MM.1S (cell line): Measurements from ENCODE around the gene FAM47E.

Source experiments
- DNase-seq: peaks from one replicate; pipeline ENCODE4 v3.0.0-alpha.2; 2015
- H2AFZ ChIP-seq: fragments of 300-600 bp; sonication (generic); 2 replicates; pipeline ENCODE4 v1.6.0; 2016; ENCODE audit warnings: antibody characterized with exemption, low read length
- H3F3A ChIP-seq: fragments of 300-600 bp; sonication (generic); 2 replicates; pipeline ENCODE4 v1.6.1; 2016; ENCODE audit warnings: mild to moderate bottlenecking, antibody characterized with exemption, low read length, moderate library complexity, mixed read lengths; ENCODE audit not compliant: insufficient read depth
- H3K27ac ChIP-seq: fragments of 300-600 bp; sonication (generic); 2 replicates; pipeline ENCODE4 v1.5.1; 2016; ENCODE audit warnings: mild to moderate bottlenecking, low read length
- H3K27me3 ChIP-seq: fragments of 300-600 bp; sonication (generic); replicated peaks from 2 replicates; pipeline ENCODE4 v1.6.0; 2016; ENCODE audit warnings: low read length; ENCODE audit not compliant: insufficient read depth
- H3K36me3 ChIP-seq: fragments of 300-600 bp; sonication (generic); replicated peaks from 2 replicates; pipeline ENCODE4 v1.6.1; 2016; ENCODE audit warnings: mild to moderate bottlenecking, low read length, mixed read lengths; ENCODE audit not compliant: insufficient read depth
- H3K4me1 ChIP-seq: fragments of 300-600 bp; sonication (generic); 2 replicates; pipeline ENCODE4 v1.6.1; 2016; ENCODE audit warnings: low read length, mixed read lengths
- H3K4me2 ChIP-seq: fragments of 300-600 bp; sonication (generic); 2 replicates; pipeline ENCODE4 v1.6.0; 2016; ENCODE audit warnings: low read depth, low read length
- H3K4me3 ChIP-seq: fragments of 300-600 bp; sonication (generic); 2 replicates; pipeline ENCODE4 v1.5.1; 2016; ENCODE audit warnings: low read length, mixed read lengths
- H3K79me2 ChIP-seq: fragments of 300-600 bp; sonication (generic); 2 replicates; pipeline ENCODE4 v1.6.1; 2016; ENCODE audit warnings: mixed run types, low read length, mixed read lengths
- H3K9ac ChIP-seq: fragments of 300-600 bp; sonication (generic); 2 replicates; pipeline ENCODE4 v1.6.1; 2016; ENCODE audit warnings: low read length, mixed read lengths
- H3K9me2 ChIP-seq: fragments of 300-600 bp; sonication (generic); replicated peaks from 2 replicates; pipeline ENCODE4 v1.6.1; 2016; ENCODE audit warnings: mild to moderate bottlenecking, low read length, mixed read lengths; ENCODE audit not compliant: insufficient read depth
- H3K9me3 ChIP-seq: fragments of 300-600 bp; sonication (generic); replicated peaks from 2 replicates; pipeline ENCODE4 v1.6.1; 2016; ENCODE audit warnings: mild to moderate bottlenecking, low read length, mixed read lengths; ENCODE audit not compliant: insufficient read depth
- H4K20me1 ChIP-seq: fragments of 300-600 bp; sonication (generic); 2 replicates; pipeline ENCODE4 v1.6.1; 2016; ENCODE audit warnings: mild to moderate bottlenecking, low read length, moderate library complexity, mixed read lengths; ENCODE audit not compliant: insufficient read depth
- EZH2 ChIP-seq: fragments of 300-600 bp; sonication (generic); optimal IDR thresholded peaks from 2 replicates; pipeline ENCODE3; 2017; ENCODE audit warnings: low read depth, mild to moderate bottlenecking, antibody characterized with exemption, low read length, mixed read lengths
- EZH2phosphoT487 ChIP-seq: fragments of 300-600 bp; sonication (generic); IDR thresholded peaks from 2 replicates; pipeline ENCODE4 v1.6.1; 2018; ENCODE audit warnings: antibody characterized with exemption, low read length
- TF ChIP-seq, protein P1 (sequence below): fragments of 300-600 bp; sonication (generic); IDR thresholded peaks from 2 replicates; pipeline ENCODE4 v1.5.1; 2016; ENCODE audit warnings: antibody characterized with exemption, low read length, mixed read lengths

FAM47E gene

DNA sequence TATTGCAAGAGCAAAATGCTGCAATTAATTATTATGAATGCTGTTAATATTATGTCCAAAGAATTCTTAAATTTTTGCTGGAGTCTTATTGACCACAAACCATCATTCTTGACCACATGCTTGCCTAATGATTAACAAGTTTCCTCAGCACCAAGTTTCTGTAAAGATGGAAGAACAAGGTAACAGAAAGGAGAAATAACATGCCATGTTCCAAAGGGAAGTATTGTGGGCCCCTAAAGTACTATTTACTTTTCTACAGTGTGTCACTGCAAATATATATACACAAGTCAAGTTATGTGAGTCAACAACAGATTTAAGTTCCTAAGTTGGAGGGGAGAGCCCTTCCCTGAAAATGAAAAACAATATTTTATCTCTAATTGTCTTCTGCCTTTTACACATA is 20.6 kb downstream of the FAM47E start:
- Histone ChIP-seq H3F3A (no peaks in the 10 kb centered on the region), H3K27me3 (no peaks in the 10 kb centered on the region), H3K9me3 (no peaks in the 10 kb centered on the region), H3K4me2 (no peak overlapping the region), H3K36me3 (no peaks in the 10 kb centered on the region), H3K9ac (no peak overlapping the region), H3K4me1 (no peaks in the 10 kb centered on the region), H3K9me2 (no peaks in the 10 kb centered on the region), H3K4me3 (no peak overlapping the region), H3K27ac (no peak overlapping the region), H3K79me2 (no peaks in the 10 kb centered on the region), H2AFZ (no peak overlapping the region), H4K20me1 (no peaks in the 10 kb centered on the region)
- no peak for DNase-seq
- TF ChIP-seq EZH2phosphoT487 (no peak), EZH2 (no peak)
- TF ChIP-seq, protein P1, sequence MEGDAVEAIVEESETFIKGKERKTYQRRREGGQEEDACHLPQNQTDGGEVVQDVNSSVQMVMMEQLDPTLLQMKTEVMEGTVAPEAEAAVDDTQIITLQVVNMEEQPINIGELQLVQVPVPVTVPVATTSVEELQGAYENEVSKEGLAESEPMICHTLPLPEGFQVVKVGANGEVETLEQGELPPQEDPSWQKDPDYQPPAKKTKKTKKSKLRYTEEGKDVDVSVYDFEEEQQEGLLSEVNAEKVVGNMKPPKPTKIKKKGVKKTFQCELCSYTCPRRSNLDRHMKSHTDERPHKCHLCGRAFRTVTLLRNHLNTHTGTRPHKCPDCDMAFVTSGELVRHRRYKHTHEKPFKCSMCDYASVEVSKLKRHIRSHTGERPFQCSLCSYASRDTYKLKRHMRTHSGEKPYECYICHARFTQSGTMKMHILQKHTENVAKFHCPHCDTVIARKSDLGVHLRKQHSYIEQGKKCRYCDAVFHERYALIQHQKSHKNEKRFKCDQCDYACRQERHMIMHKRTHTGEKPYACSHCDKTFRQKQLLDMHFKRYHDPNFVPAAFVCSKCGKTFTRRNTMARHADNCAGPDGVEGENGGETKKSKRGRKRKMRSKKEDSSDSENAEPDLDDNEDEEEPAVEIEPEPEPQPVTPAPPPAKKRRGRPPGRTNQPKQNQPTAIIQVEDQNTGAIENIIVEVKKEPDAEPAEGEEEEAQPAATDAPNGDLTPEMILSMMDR, result no peak

DNA sequence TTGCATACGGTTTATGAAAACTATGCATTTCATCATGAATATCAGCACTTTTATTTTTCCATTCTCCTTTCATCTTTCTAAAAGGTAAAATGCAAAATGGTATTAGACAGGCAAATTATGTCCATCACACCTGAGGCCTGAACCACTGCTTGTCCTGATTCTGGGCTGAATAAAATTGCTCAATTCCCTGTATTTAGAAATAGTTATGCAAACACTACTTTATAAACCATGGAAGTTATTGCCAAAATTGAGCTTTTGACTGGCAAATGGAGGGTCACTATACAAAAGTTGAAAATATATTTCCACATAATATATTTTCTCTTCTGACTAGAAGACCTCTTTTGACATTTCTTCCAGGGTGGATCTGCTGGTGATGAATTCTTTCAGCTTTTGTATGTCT is 21.1 kb downstream of the FAM47E start:
- H3K27me3 ChIP-seq, result no peaks in the 10 kb centered on the region
- no peak overlapping the region for H3K4me2 ChIP-seq
- no peak overlapping the region for H2AFZ ChIP-seq
- H3K36me3 ChIP-seq, result no peaks in the 10 kb centered on the region
- H3K4me3 ChIP-seq, result no peak overlapping the region
- H3K79me2 ChIP-seq, result no peaks in the 10 kb centered on the region
- no peaks in the 10 kb centered on the region for H3K4me1 ChIP-seq
- no peaks in the 10 kb centered on the region for H3K9me3 ChIP-seq
- no peak for TF ChIP-seq EZH2
- TF ChIP-seq EZH2phosphoT487, result no peak
- TF ChIP-seq, protein P1, result no peak
- H3K9me2 ChIP-seq, result no peaks in the 10 kb centered on the region
- no peaks in the 10 kb centered on the region for H3F3A ChIP-seq
- H4K20me1 ChIP-seq, result no peaks in the 10 kb centered on the region
- H3K27ac ChIP-seq, result no peak overlapping the region
- DNase-seq, result no peak
- no peak overlapping the region for H3K9ac ChIP-seq

DNA sequence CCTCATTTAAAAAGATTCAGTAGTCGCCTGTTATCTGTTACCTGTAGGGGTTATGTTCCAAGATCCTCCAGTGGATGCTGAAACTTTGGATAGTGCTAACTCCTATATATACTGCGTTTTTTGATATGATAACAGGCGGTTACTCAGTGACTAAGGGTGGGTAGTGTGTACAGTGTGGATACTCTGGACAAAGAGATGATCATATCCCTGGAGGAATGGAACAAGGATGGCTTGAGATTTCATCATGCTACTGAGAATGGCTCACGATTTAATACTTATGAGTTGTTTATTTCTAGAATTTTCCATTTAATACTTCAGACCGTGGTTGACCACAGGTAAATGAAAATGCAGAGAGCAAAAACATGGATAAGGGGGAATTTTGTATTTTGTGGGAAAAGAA is 21.5 kb downstream of the FAM47E start:
- Histone ChIP-seq H3K4me2 (no peak overlapping the region), H3F3A (no peaks in the 10 kb centered on the region), H2AFZ (no peak overlapping the region), H3K4me1 (no peaks in the 10 kb centered on the region), H3K27me3 (no peaks in the 10 kb centered on the region), H4K20me1 (no peaks in the 10 kb centered on the region), H3K36me3 (no peaks in the 10 kb centered on the region), H3K9me3 (no peaks in the 10 kb centered on the region), H3K4me3 (no peak overlapping the region), H3K79me2 (no peaks in the 10 kb centered on the region), H3K27ac (no peak overlapping the region), H3K9me2 (no peaks in the 10 kb centered on the region), H3K9ac (no peak overlapping the region)
- no peak for DNase-seq
- TF ChIP-seq, protein P1, result no peak
- TF ChIP-seq EZH2, result no peak
- TF ChIP-seq EZH2phosphoT487, result no peak
